ENCODE data around the gene KDM5D.
A peak's percentile ranks its signal among the peaks of the same experiment; 100 is the strongest.

KDM5D gene

DNA sequence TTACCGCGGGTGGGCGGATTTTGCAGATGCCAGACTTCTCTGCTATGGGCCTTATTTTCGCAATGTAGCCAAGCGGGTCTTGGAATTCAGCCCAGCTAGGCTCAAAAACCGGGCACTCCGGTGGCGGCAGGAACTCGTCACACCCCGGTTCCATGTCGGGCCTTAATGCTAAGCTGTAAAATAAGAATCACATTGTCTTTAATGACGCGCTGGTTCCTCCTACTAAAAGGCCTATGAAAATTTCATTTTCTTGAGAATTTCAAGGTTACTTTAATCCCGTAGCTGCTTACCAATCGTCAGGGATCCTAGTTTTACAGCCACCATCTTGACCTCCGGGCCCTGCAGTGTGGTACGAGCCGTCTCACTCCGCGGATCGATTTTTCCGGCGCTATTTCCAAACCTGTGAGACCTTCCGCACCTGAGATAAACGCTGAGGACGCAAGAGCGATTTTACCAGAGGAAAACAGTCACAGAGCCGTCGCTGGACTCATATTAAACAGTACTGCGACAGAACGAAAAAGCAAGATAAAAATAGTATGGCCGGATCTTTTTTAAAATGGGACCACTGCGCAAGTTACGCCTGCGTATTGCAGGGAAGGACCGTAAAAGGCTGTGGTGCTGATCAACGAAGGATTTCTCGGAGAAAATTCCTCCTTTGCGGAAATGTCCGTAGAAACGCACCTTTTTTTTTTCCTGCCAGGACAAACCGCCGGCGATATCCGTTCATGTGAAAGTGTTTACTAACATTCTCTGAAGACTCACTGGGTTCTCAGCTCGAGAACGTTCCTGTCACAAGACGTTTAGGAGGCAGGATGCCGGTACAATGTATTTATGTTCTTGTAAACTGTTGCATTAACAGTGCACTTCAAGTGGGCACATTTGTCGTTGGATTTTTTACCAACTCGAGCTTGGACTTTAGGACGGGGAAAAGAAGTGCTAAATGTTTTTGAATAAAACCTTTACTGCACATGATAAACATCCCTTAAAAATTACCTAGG is at the start of gene KDM5D:
TSS of gene KDM5D (minus strand) at position 346 of the 998 bp plus-strand sequence. CDS start at position 154, 192 bp downstream.
- peak; percentile 93 for DNase-seq

DNA sequence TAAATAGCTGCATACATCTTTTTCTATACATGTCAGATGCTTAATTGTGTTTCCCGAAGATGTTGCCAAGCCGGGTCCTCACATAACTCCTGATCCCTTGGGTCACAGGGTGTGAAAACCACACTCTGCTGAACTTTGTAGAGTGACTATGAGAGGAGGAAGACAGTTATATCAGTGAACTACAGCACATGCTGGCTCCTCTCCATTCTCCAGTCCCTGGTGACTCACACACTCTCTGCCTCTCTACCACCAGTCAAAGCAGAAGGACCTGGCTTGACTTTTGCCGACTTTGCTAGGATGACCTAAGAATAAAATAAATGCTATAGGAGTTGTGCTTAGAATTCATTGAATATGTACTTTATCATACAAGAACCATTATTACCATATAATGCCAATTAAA is 23.8 kb upstream of the KDM5D start:
- DNase-seq, result no peak

DNA sequence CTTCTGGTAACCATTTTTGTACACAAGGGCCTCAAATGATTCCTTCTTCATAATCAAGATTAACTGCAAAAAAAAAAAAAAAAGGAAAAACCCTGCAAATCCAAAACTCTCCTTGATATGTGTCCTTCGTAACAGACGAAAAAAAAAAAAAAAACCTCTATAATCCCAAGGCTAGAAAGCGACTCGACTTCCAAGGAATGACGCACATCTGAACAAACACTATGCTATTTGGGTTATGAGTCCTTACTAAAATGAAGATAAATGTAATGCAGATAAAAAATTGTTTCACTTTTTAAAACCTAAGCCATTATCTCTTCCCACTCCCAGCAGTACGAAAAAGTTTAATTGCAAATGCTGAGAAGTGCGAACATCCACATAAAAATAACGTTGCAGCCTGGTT is 1.2 kb downstream of the KDM5D start:
- no peak for DNase-seq

DNA sequence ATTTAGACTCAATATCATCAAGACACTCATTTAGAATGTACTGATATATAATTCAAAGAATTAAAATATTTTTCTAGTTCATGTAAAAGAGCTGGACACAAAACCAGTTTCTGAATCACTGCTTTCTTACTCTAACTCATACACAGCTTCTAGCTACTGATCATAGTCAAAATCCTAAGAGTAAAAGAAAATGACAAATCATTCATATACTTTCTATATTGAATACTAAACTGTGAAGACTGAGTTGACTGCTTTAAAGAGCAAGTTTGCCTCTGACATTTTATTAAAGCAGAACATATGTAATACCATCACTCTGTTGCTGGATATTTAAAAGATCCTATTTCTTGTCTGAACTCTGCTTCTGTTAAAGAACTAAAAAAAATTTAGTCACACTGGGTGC is 2.4 kb downstream of the KDM5D start:
- no peak for DNase-seq

DNA sequence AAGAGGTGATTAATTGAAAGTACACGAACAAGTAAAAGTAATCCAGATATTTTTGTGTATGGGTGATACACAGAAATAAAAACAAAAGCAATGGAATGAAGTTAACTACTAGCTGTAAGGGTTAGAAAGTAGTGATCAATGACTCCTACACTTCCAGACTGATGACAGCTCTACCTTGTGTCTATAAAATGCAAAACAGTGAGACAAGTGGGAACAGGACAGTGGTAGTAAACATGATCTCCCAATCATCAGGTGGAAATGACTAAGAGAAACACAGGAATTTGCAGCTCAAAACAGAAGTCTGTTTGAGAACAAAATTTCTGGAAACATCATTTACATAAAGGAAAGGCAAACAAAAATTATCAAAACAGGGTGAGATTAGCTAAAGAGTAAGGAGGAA is 10.1 kb downstream of the KDM5D start:
- no peak for DNase-seq

DNA sequence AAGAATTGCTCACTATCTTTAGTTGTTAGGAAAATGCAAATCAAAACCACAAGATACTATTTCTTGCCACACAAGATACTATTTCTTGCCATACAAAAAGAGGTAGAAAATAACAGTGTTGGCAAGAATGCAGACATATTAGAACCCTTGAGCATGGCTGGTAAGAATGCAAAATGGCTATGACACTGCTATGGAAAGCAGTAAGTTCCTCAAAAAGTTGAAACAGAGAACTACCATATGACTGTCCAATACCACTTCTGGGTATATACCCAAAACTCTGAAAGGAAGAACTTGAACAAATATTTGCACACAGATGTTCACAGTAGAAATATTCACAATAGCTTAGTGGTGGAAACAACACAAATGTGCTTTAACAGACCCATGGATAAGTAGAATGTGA is 26.6 kb downstream of the KDM5D start:
- no peak for DNase-seq

DNA sequence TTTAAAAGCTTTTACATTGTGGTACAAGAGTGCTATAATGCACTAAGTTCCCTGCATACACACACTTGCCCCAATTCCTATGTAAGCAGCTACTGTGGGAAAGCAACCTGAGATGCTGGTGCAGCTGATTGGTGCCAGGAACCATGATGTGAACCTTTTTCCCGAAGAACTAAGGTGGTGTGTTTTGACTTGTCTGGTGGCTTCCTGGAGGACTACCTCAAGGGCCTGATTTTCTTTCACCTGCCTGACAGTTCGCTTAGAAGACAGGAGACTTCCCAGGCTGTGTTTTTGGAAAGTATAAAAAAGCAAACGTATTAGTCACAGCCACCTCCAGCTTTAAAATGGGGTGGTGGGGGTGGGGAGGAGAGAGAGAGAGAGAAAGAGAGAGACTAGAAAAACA is 27.4 kb downstream of the KDM5D start:
- no peak for DNase-seq

DNA sequence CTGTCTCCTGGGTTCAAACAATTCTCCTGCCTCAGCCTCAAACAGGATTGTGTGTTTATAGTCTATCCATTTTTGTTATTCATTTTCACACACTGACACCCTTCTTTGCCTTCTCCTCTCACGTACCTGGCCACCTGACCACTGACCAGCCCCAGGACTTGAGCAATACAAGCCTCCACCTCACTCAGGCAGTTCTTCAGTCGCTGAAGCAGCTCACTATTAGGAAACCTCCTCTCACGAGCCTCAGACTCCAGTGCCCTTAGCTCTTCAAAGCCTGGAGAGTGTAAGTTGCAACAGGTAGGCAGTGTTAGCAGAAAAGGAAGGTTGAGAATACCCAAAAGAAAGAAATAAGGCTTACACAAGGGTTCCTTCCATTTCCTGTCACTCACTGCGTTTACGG is 29.3 kb downstream of the KDM5D start:
- DNase-seq, result no peak

DNA sequence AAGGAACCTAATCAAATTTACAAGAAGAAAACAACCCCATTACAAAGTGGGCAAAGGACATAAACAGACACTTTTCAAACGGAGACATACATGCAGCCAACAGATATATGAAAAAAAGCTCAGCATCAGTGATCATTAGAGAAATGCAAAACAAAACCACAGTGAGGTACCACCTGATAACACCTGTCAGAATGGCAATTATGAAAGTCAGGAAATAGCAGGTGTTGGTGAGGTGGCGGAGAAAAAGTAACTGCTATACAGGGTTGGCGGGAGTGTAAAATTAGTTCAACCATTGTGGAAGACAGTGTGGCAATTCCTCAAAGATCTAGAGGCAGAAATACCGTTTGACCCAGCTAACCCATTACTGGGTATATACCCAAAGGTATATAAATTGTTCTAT is 31.1 kb downstream of the KDM5D start:
- peak; percentile 80 for DNase-seq

DNA sequence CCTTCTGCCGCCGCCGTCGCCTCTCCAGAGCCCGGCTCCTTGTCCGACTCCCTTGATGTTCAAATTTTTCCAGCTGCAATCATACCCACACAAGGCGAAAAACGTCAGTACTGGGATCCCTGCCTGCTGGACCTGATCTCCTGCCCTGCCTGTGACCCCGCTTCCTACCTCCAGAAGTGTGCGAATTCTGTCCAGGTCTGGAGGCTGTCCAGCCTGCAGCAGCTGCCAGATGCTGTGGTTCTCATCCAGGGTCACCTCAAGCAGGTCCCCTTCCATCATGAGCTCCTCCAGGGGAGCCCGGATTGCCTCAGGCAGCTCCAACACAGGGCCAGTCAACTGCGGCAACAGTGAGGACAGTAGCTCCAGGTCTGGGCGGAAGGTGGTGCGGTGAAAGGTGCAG is 38.3 kb downstream of the KDM5D start:
- DNase-seq, result no peak

DNA sequence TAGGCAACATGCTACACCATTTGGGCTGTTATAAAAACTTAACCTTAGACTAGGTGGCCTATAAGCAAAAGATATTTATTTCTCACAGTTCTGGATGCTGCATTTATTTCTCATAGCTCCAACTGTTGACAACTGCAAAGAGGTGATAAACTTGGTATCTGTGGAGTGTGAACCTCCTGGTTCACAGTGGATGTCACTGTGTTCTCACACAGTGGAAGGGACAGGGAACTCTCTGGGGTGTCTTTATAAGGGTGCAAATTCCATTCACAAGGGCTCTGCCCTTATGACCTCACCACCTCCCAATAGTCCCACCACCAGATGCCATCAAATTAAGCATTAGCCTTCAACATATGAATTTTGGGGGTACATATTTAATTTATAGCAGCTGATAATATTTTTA is 46.0 kb downstream of the KDM5D start:
- DNase-seq, result no peak

DNA sequence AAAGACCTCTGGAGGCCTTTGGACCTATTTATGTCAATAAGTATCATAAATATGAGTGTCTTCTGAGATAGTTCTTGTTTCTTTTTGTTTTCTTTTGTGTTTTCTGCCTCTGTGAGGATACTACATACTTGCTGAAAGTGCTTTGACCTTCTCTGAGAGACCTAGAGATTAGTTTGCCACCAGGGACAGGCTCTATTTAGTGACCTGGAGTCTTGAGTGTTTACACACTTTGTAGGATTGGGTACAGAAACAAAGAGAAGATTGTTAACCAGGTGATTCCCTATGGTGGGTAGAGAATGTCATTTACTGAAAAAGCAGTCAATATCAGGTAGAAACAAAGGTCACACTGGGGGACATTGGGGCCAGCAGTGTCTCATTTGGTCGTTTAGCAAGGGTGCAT is 63.7 kb downstream of the KDM5D start:
- DNase-seq, result no peak
